A673 (cell line): ENCODE data around the gene NRXN2. TPM values are rescaled to one million over a fixed set of nuclear protein-coding genes. Genes with fewer than 3 reads are reported as not detected.

Source experiments
- BruUV-seq: library from RNA; stranded (reverse); fragments of 400-500 nt; replicated peaks from 2 replicates; lab custom pipeline; 2021; lab: Mats Ljungman, UMichigan
- CTCF ChIA-PET: fragments of 300-600 bp; sonication (Branson Sonifier 250); formaldehyde crosslinking; loops from one replicate; lab custom pipeline; 2022; ENCODE audit warnings: antibody characterized with exemption; lab: Charles Lee
- POLR2A ChIA-PET: fragments of 300-600 bp; sonication (Branson Sonifier 250); formaldehyde crosslinking; loops from one replicate; lab custom pipeline; 2022; ENCODE audit warnings: antibody characterized with exemption; ENCODE audit not compliant: low non-redundant PET; lab: Charles Lee
- DNase-seq: peaks from one replicate; pipeline ENCODE4 v3.0.0-alpha.2; 2015; ENCODE audit warnings: low spot score
- H3K27ac ChIP-seq: fragments of 200-600 bp; sonication (generic); 2 replicates; pipeline ENCODE4 v1.5.1; 2016; ENCODE audit warnings: mixed run types, low read depth, mild to moderate bottlenecking, mixed read lengths, antibody characterized with exemption, low read length; ENCODE audit not compliant: poor library complexity, severe bottlenecking
- H3K27me3 ChIP-seq: fragments of 200-600 bp; sonication (generic); replicated peaks from 2 replicates; pipeline ENCODE4 v1.6.1; 2017; ENCODE audit warnings: mixed run types, low read depth, mild to moderate bottlenecking, mixed read lengths, antibody characterized with exemption, low read length; ENCODE audit not compliant: insufficient read depth, poor library complexity
- H3K36me3 ChIP-seq: fragments of 200-600 bp; sonication (generic); 2 replicates; pipeline ENCODE4 v1.6.1; 2016; ENCODE audit warnings: mixed run types, mild to moderate bottlenecking, mixed read lengths, antibody characterized with exemption, low read length; ENCODE audit not compliant: insufficient read depth, poor library complexity, severe bottlenecking
- H3K4me1 ChIP-seq: fragments of 200-600 bp; sonication (generic); 2 replicates; pipeline ENCODE4 v1.6.1; 2017; ENCODE audit warnings: mixed run types, mild to moderate bottlenecking, mixed read lengths, antibody characterized with exemption, low read length; ENCODE audit not compliant: insufficient read depth, poor library complexity, severe bottlenecking
- H3K4me3 ChIP-seq: fragments of 200-600 bp; sonication (generic); 2 replicates; pipeline ENCODE4 v1.5.1; 2016; ENCODE audit warnings: low read depth, mixed run types, mild to moderate bottlenecking, mixed read lengths, low read length; ENCODE audit not compliant: poor library complexity, severe bottlenecking
- H3K9me3 ChIP-seq: fragments of 200-600 bp; sonication (generic); 2 replicates; pipeline ENCODE4 v1.6.1; 2016; ENCODE audit warnings: mixed run types, low read depth, mild to moderate bottlenecking, mixed read lengths, antibody characterized with exemption, low read length; ENCODE audit not compliant: poor library complexity, severe bottlenecking
- CTCF ChIP-seq: fragments of 300-800, 200-600 bp; sonication (generic); conservative IDR thresholded peaks from 2 replicates; pipeline ENCODE4 v1.5.1; 2017; ENCODE audit warnings: low read depth, mild to moderate bottlenecking, antibody characterized with exemption, low read length, moderate library complexity, mixed read lengths
- EZH2 ChIP-seq: fragments of 200-600 bp; sonication (generic); IDR thresholded peaks from 2 replicates; pipeline ENCODE4 v1.6.1; 2017; ENCODE audit warnings: borderline replicate concordance, low read depth, mild to moderate bottlenecking, mixed read lengths, antibody characterized with exemption, low read length; ENCODE audit not compliant: poor library complexity, severe bottlenecking
- intact Hi-C: fragments of 100-400 bp; cut with micrococcal nuclease; formaldehyde crosslinking; loops from one replicate; pipeline ENCODE4 v1.10.0; 2022; ENCODE audit not compliant: unreplicated experiment
- total RNA-seq: library from RNA; stranded (reverse); gene quantifications from 2 replicates; pipeline ENCODE4 v1.2.3, GENCODE V29; 2021

NRXN2 gene
- total RNA-seq, 1 experiment from 2014 or later: 5.0 TPM

DNA sequence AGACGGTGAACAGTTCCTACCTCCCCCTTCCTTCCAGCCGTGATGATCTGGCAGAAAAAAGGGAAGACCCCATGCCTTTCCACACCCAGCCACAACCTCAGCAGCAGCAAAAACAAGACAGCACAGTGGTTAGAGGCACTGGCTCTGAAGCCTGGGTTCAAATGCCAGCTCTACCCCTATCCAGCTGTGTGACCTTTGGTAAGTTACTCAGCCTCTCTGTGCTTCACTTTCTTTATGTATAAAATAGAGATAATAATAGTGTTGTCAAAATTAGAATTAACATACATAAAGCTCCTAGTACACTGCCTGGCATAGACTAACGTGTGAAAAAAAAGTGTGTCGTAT is 4.2 kb downstream of the NRXN2 start:
- Histone ChIP-seq H3K36me3 (no peaks in the 10 kb centered on the region), H3K9me3 (no peaks in the 10 kb centered on the region), H3K27me3 (peaks cover 87% of the 10 kb centered on the region), H3K27ac (no peak overlapping the region), H3K4me1 (peaks cover 12% of the 10 kb centered on the region), H3K4me3 (no peak overlapping the region)
- DNase-seq: no peak
- intact Hi-C loops: no loop called here
- CTCF ChIA-PET: no interaction called here
- TF ChIP-seq EZH2 (no peak), CTCF (no peak)
- POLR2A ChIA-PET: no interaction called here
- no TSS peak for BruUV-seq

- peaks cover 7% of the 10 kb centered on the region for H3K4me1 ChIP-seq
- intact Hi-C loops: no loop called here
- H3K27me3 ChIP-seq: peaks cover 92% of the 10 kb centered on the region
- CTCF ChIA-PET: no interaction called here
- DNase-seq: no peak
- TF ChIP-seq CTCF: no peak
- TF ChIP-seq EZH2: no peak
- no peak overlapping the region for H3K4me3 ChIP-seq
- no peaks in the 10 kb centered on the region for H3K9me3 ChIP-seq
- POLR2A ChIA-PET: interaction anchor here (0.6 kb wide), 1 partner anchor 30 kb away, joined by 4 read pairs; no protein-coding TSS in a partner anchor
- H3K36me3 ChIP-seq: no peaks in the 10 kb centered on the region
- no TSS peak for BruUV-seq
- no peak overlapping the region for H3K27ac ChIP-seq
Observed at GRCh38 chr11:64718084-64718779, 4.8 kb downstream of the NRXN2 start.

DNA sequence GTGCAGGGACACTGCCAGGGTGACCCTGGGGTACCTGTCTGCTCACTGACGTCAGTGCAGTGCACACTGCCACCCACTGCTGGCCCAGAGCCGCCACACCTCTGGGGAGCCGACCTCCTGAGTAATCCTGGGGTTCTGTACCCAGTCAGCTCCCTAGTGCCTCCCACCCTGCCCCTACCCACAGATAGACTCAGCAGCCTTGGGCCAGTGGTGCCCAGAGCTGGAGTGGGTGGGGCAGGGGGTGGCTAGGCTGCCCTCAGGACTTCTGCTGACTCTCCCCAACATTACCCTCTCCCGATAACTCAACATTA is 5.8 kb downstream of the NRXN2 start:
- no peak for DNase-seq
- intact Hi-C loops: no loop called here
- POLR2A ChIA-PET: no interaction called here
- BruUV-seq: no TSS peak
- peaks cover 15% of the 10 kb centered on the region for H3K4me1 ChIP-seq
- no peak overlapping the region for H3K27ac ChIP-seq
- H3K27me3 ChIP-seq: peaks cover 98% of the 10 kb centered on the region
- no peaks in the 10 kb centered on the region for H3K9me3 ChIP-seq
- CTCF ChIA-PET: no interaction called here
- TF ChIP-seq CTCF (no peak), EZH2 (no peak)
- no peak overlapping the region for H3K4me3 ChIP-seq
- no peaks in the 10 kb centered on the region for H3K36me3 ChIP-seq
